Smooth muscle cell (in vitro differentiated cells): ENCODE results near the gene KIAA0232. TPM values are rescaled to one million over a fixed set of nuclear protein-coding genes. Genes with fewer than 3 reads are reported as not detected.
"Not testable (repeated sequence)": the region's sequence is repeated elsewhere in the genome, so short reads cannot be mapped to it uniquely, and the experiment has no call there.

ENCODE experiments used
- DNase-seq: peaks from one replicate; lab custom pipeline; 2025; ENCODE audit not compliant: unreplicated experiment; lab: John Stamatoyannopoulos, UW
- H2AFZ ChIP-seq: fragments of 200-600 bp; sonication (generic); 2 replicates; pipeline ENCODE4 v1.6.0; 2016; ENCODE audit warnings: antibody characterized with exemption, low read depth, mild to moderate bottlenecking
- H3F3A ChIP-seq: fragments of 200-600 bp; sonication (generic); 2 replicates; pipeline ENCODE4 v1.6.0; 2017; ENCODE audit warnings: antibody characterized with exemption, low read depth
- H3K27ac ChIP-seq: fragments of 200-600 bp; sonication (generic); 2 replicates; pipeline ENCODE4 v1.5.1; 2016; ENCODE audit warnings: low read depth, mild to moderate bottlenecking
- H3K27me3 ChIP-seq: fragments of 200-600 bp; sonication (generic); 2 replicates; pipeline ENCODE4 v1.6.1; 2016; ENCODE audit warnings: low read depth, mild to moderate bottlenecking
- H3K36me3 ChIP-seq: fragments of 200-600 bp; sonication (generic); 2 replicates; pipeline ENCODE4 v1.5.1; 2016; ENCODE audit warnings: low read depth
- H3K4me1 ChIP-seq: fragments of 200-600 bp; sonication (generic); 2 replicates; pipeline ENCODE4 v1.5.1; 2016; ENCODE audit warnings: low read depth
- H3K4me2 ChIP-seq: fragments of 200-600 bp; sonication (generic); 2 replicates; pipeline ENCODE4 v1.6.0; 2016; ENCODE audit warnings: mild to moderate bottlenecking
- H3K4me3 ChIP-seq: fragments of 200-600 bp; sonication (generic); 2 replicates; pipeline ENCODE4 v1.5.1; 2016; ENCODE audit warnings: mild to moderate bottlenecking
- H3K79me2 ChIP-seq: fragments of 200-600 bp; sonication (generic); 2 replicates; pipeline ENCODE4 v1.6.0; 2016; ENCODE audit warnings: low read depth, mild to moderate bottlenecking
- H3K9ac ChIP-seq: fragments of 200-600 bp; sonication (generic); 2 replicates; pipeline ENCODE4 v1.6.0; 2016; ENCODE audit warnings: low read depth
- H3K9me3 ChIP-seq: fragments of 200-600 bp; sonication (generic); replicated peaks from 2 replicates; pipeline ENCODE4 v1.5.1; 2016; ENCODE audit warnings: low read depth
- H4K20me1 ChIP-seq: fragments of 200-600 bp; sonication (generic); 2 replicates; pipeline ENCODE4 v1.6.0; 2016; ENCODE audit warnings: low read depth
- CTCF ChIP-seq: fragments of 200-600 bp; sonication (generic); IDR thresholded peaks from 2 replicates; pipeline ENCODE4 v1.5.1; 2017; ENCODE audit warnings: borderline replicate concordance, mild to moderate bottlenecking, antibody characterized with exemption; ENCODE audit not compliant: insufficient read depth, poor library complexity, severe bottlenecking
- WGBS: methylation state at CpG from one replicate; pipeline ENCODE4 v1.1.7; 2016; ENCODE audit warnings: low lambda C conversion rate; 5-methylcytosine and 5-hydroxymethylcytosine counted together
- polyA plus RNA-seq: library from polyadenylated mRNA; unstranded; fragments of >200 nt; fragmentation: Nextera tagmentation; extraction: Ambion mirVana; gene quantifications from 2 replicates; pipeline ENCODE4 v1.2.1, GENCODE V29; 2016
- total RNA-seq: library from RNA; depleted of rRNA; stranded (reverse); fragments of >200 nt; gene quantifications from 2 replicates; pipeline ENCODE4 v1.2.3, GENCODE V29; 2014

KIAA0232 gene
- total and polyA plus RNA-seq, 2 experiments from 2014 or later: 8.4 to 16.6 TPM

GRCh38 chr4:6826781-6827508 is 44.4 kb downstream of the KIAA0232 start:
- Histone ChIP-seq H3K9me3 (no peaks in the 10 kb centered on the region), H3K4me1 (no peaks in the 10 kb centered on the region), H3K4me3 (no peak overlapping the region), H4K20me1 (peaks cover 92% of the 10 kb centered on the region), H3K9ac (no peak overlapping the region), H3F3A (no peaks in the 10 kb centered on the region), H3K27me3 (no peaks in the 10 kb centered on the region), H2AFZ (no peak overlapping the region), H3K36me3 (no peaks in the 10 kb centered on the region), H3K4me2 (no peak overlapping the region), H3K27ac (no peak overlapping the region), H3K79me2 (peaks cover 76% of the 10 kb centered on the region)
- WGBS: 77% methylated on average over 9 of the region's 9 CpGs
- DNase-seq: no peak
- TF ChIP-seq CTCF: no peak

DNA sequence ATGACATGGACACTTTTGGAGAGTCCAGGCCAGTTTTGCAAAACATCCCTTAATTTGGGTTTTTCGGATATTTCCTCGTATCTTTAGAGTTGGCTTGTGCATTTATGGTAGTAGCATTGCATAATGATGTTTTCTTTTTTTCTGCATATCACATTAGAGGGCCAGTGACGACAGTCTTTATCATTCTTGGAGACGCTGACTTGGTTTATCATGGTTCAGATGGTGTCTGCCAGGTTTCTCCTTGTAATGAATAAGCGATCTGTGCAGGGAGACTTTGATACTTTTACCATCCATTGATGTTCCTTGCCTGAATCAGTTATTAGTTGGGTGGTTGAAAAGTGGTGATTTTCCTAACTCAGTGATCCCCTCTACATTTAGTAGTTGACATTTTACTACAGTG is 46.6 kb downstream of the KIAA0232 start:
- Histone ChIP-seq H3K36me3 (peaks cover 5% of the 10 kb centered on the region), H3K9me3 (no peaks in the 10 kb centered on the region), H3K27me3 (no peaks in the 10 kb centered on the region), H4K20me1 (peaks cover 99% of the 10 kb centered on the region), H3F3A (no peaks in the 10 kb centered on the region), H2AFZ (no peak overlapping the region), H3K79me2 (peaks cover 74% of the 10 kb centered on the region), H3K4me1 (no peaks in the 10 kb centered on the region), H3K9ac (no peak overlapping the region), H3K27ac (no peak overlapping the region), H3K4me3 (no peak overlapping the region), H3K4me2 (no peak overlapping the region)
- DNase-seq: no peak
- 81% methylated on average over 5 of the region's 5 CpGs for WGBS
- no peak for TF ChIP-seq CTCF

DNA sequence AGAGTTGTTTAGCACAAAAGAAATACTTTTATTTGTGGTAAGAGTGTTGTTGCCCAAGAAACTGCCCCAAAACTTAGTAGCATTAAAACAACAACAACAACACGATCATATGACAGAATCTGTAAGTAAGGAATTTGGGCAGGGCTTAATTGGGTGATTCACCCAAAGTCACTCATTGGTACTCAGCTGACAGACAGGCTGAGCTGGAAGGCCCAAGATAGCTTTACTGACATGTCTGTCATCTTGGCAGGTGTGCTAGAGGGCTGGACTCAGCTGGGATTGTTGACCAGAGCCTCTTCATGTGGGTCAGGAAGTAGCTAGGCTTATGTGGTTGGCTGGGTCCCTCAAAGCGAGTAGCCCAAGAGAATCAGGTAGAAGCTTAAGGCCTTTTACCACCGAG is 52.3 kb downstream of the KIAA0232 start:
- peaks cover 5% of the 10 kb centered on the region for H3K36me3 ChIP-seq
- no peaks in the 10 kb centered on the region for H3K9me3 ChIP-seq
- DNase-seq: no peak
- peaks cover 93% of the 10 kb centered on the region for H4K20me1 ChIP-seq
- 88% methylated on average over 3 of the region's 3 CpGs for whole genome bisulfite sequencing
- peak overlapping the region; percentile 46 for H3K27ac ChIP-seq
- H3K4me1 ChIP-seq: peaks cover 9% of the 10 kb centered on the region
- TF ChIP-seq CTCF: no peak
- H3K9ac ChIP-seq: no peak overlapping the region
- H2AFZ ChIP-seq: no peak overlapping the region
- no peaks in the 10 kb centered on the region for H3F3A ChIP-seq
- no peaks in the 10 kb centered on the region for H3K27me3 ChIP-seq
- peaks cover 43% of the 10 kb centered on the region for H3K79me2 ChIP-seq
- no peak overlapping the region for H3K4me3 ChIP-seq
- no peak overlapping the region for H3K4me2 ChIP-seq

DNA sequence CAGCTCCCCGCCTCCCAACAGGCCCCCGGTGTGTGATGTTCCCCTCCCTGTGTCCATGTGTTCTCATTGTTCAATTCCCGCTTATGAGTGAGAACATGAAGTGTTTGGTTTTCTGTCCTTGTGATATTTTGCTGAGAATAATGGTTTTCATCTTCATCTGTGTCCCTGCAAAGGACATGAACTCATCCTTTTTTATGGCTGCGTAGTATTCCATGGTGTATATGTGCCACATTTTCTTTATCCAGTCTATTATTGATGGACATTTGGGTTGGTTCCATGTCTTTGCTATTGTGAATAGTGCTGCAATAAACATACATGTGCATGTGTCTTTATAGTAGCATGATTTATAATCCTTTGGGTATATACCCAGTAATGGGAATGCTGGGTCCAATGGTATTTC is 53.1 kb downstream of the KIAA0232 start:
- WGBS: 98% methylated on average over 4 of the region's 4 CpGs

DNA sequence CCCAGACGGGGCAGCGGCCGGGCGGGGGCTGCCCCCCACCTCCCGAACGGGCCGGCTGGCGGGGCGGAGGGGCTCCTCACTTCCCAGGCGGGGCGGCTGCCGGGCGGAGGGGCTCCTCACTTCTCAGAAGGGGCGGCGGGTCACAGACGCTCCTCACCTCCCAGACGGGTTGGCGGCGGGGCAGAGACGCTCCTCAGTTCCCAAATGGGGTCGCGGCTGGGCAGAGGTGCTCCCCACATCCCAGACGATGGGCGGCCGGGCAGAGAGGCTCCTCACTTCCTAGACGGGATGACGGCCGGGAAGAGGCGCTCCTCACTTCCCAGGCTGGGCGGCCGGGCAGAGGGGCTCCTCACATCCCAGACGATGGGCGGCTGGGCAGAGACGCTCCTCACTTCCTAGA is 54.6 kb downstream of the KIAA0232 start:
- H3K4me2 ChIP-seq, H3K27me3 ChIP-seq, H3K4me3 ChIP-seq, DNase-seq, H3K9ac ChIP-seq, H3K9me3 ChIP-seq, H3K36me3 ChIP-seq, H2AFZ ChIP-seq, H3K27ac ChIP-seq, H3F3A ChIP-seq: not testable (repeated sequence)
- peaks cover 47% of the 10 kb centered on the region for H3K79me2 ChIP-seq
- H3K4me1 ChIP-seq: peaks cover 24% of the 10 kb centered on the region
- 97% methylated on average over 23 of the region's 34 CpGs for WGBS
- peaks cover 94% of the 10 kb centered on the region for H4K20me1 ChIP-seq

More for the DNA sequence above, 53.1 kb downstream of the KIAA0232 start:
- not testable (repeated sequence) for H3F3A ChIP-seq, H2AFZ ChIP-seq, H3K27ac ChIP-seq, H3K9ac ChIP-seq, H3K4me3 ChIP-seq, H3K4me2 ChIP-seq, H3K9me3 ChIP-seq, H3K36me3 ChIP-seq, DNase-seq, H3K27me3 ChIP-seq
- peaks cover 17% of the 10 kb centered on the region for H3K4me1 ChIP-seq
- H4K20me1 ChIP-seq: peaks cover 93% of the 10 kb centered on the region
- peaks cover 42% of the 10 kb centered on the region for H3K79me2 ChIP-seq
